Erythroblast (primary cell): Measurements from ENCODE around the gene RBKS.

Experiments
- GATA1 ChIP-seq: IDR thresholded peaks from 2 replicates; pipeline ENCODE4 v1.6.1; 2011; ENCODE audit warnings: low read depth, mild to moderate bottlenecking, control low read depth, low read length, moderate library complexity
- POLR2A ChIP-seq: IDR thresholded peaks from 2 replicates; pipeline ENCODE4 v1.6.1; 2011; ENCODE audit warnings: mild to moderate bottlenecking, low read length

DNA sequence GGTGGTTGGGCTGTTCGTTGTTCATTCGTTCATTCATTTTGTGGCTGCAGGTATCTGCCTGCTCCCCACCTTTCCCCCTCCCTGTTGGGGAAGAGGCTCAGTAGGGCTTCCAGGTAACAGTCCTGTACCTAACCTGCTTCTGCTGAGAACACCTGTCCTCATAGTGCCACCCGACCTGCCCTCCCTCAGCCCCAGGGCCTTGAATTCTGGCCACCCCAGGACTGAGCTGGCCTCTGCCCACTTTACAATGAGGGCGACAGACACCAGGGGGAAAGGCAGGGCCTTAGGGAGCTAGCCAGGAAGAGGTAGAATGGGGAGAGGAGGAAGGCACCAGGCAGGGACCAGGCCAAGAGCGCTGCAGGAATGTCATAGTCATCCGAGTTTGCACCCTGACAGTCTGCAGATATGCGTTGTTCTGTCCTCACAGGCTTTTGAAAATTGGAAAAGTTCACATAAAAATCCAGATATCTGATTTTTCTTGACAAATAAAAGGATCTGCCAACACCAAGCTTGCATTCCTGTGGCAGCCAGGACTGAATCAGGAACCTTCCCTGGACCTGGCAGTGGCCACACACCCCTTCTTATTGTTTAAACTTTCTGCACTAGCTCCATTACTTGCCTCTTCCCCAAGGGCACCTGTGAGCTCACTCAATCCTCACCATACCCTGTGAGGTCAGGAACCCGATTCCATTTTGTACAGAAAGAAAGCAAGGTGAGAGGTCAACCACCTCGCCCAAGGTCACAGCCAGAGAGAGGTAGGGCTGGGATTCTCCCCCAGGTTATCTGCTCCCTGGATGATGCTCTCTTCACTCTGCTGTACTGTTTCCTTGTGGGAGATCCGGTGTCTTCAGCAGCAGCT is 153.9 kb downstream of the RBKS start:
- TF ChIP-seq POLR2A = no peak
- TF ChIP-seq GATA1 = no peak
